Hepatocyte (in vitro differentiated cells): ENCODE data around the gene SLC1A6. TPM values are rescaled to one million over a fixed set of nuclear protein-coding genes. Genes with fewer than 3 reads are reported as not detected.

Source experiments
- DNase-seq: peaks from one replicate; pipeline ENCODE4 v3.0.0-alpha.2; 2016; ENCODE audit warnings: low spot score
- H2AFZ ChIP-seq: fragments of 200-600 bp; sonication (generic); 2 replicates; pipeline ENCODE4 v1.6.0; 2016; ENCODE audit warnings: antibody characterized with exemption, mild to moderate bottlenecking
- H3K27ac ChIP-seq: fragments of 200-600 bp; sonication (generic); 2 replicates; pipeline ENCODE4 v1.5.1; 2016; ENCODE audit warnings: mild to moderate bottlenecking
- H3K27me3 ChIP-seq: fragments of 200-600 bp; sonication (generic); 2 replicates; pipeline ENCODE4 v1.6.1; 2016
- H3K36me3 ChIP-seq: fragments of 200-600 bp; sonication (generic); replicated peaks from 2 replicates; pipeline ENCODE4 v1.5.1; 2016; ENCODE audit warnings: low read depth; ENCODE audit not compliant: insufficient read depth
- H3K4me1 ChIP-seq: fragments of 200-600 bp; sonication (generic); 2 replicates; pipeline ENCODE4 v1.5.1; 2016; ENCODE audit warnings: mild to moderate bottlenecking, moderate library complexity; ENCODE audit not compliant: insufficient read depth
- H3K4me2 ChIP-seq: fragments of 200-600 bp; sonication (generic); 2 replicates; pipeline ENCODE4 v1.6.0; 2016
- H3K4me3 ChIP-seq: fragments of 200-600 bp; sonication (generic); 2 replicates; pipeline ENCODE4 v1.5.1; 2016; ENCODE audit warnings: mild to moderate bottlenecking
- H3K79me2 ChIP-seq: fragments of 200-600 bp; sonication (generic); 2 replicates; pipeline ENCODE4 v1.6.0; 2017; ENCODE audit warnings: mild to moderate bottlenecking
- H3K9me2 ChIP-seq: fragments of 200-600 bp; sonication (generic); replicated peaks from 2 replicates; pipeline ENCODE4 v1.6.0; 2017; ENCODE audit warnings: mild to moderate bottlenecking; ENCODE audit not compliant: insufficient read depth
- H3K9me3 ChIP-seq: fragments of 200-600 bp; sonication (generic); 2 replicates; pipeline ENCODE4 v1.5.1; 2016; ENCODE audit warnings: low read depth, mild to moderate bottlenecking
- H4K20me1 ChIP-seq: fragments of 200-600 bp; sonication (generic); 2 replicates; pipeline ENCODE4 v1.6.0; 2016; ENCODE audit warnings: mild to moderate bottlenecking; ENCODE audit not compliant: insufficient read depth, poor library complexity, severe bottlenecking
- EZH2 ChIP-seq: fragments of 200-600 bp; sonication (generic); IDR thresholded peaks from 2 replicates; pipeline ENCODE4 v1.6.1; 2016; ENCODE audit warnings: antibody characterized with exemption, mild to moderate bottlenecking, borderline replicate concordance
- EZH2phosphoT487 ChIP-seq: fragments of 200-600 bp; sonication (generic); IDR thresholded peaks from one replicate; pipeline ENCODE4 v1.6.1; 2018; ENCODE audit warnings: antibody characterized with exemption, mild to moderate bottlenecking, low read depth, moderate library complexity; ENCODE audit not compliant: unreplicated experiment, severe bottlenecking
- WGBS: methylation state at CpG from one replicate; pipeline ENCODE4 v1.1.6; 2016; ENCODE audit warnings: low lambda C conversion rate; ENCODE audit errors: missing lambda C conversion rate; 5-methylcytosine and 5-hydroxymethylcytosine counted together
- polyA plus RNA-seq: library from polyadenylated mRNA; unstranded; fragments of >200 nt; fragmentation: Nextera tagmentation; extraction: Ambion mirVana; gene quantifications from 2 replicates; pipeline ENCODE4 v1.2.1, GENCODE V29; 2016
- total RNA-seq: library from RNA; depleted of rRNA; stranded (reverse); fragments of >200 nt; gene quantifications from 2 replicates; pipeline ENCODE4 v1.2.3, GENCODE V29; 2014
- TF ChIP-seq, protein P1 (sequence below): fragments of 200-600 bp; sonication (generic); IDR thresholded peaks from 2 replicates; pipeline ENCODE4 v1.5.1; 2016; ENCODE audit warnings: antibody characterized with exemption, mild to moderate bottlenecking; ENCODE audit not compliant: poor library complexity

The SLC1A6 gene
- total and polyA plus RNA-seq, 2 experiments from 2014 or later: 1.2 to 4.6 TPM

GRCh38 chr19:14933506-14933905 lies 46.2 kb downstream of the SLC1A6 start:
- WGBS: 43% methylated on average over 1 of the region's 1 CpG
- no peak for DNase-seq

DNA sequence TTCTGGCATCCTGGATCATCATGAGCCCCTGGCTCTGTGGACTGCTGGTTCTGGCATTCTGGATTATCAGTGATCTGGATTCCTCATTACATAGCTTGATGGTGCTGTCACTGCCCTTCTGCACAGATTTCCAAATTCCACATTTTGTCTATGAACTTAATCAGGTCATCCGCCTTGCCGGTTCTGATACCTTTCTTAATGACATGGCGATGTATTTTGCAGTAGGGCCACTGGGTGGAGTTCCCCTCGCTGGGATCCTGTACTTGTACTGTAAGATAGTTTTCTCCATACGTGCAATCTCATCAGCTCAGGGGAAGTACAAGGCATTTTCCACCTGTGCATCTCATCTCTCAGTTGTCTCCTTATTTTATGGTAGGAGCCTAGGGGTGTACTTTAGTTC lies 62.8 kb downstream of the SLC1A6 start:
- H3K79me2 ChIP-seq: no peaks in the 10 kb centered on the region
- no peak overlapping the region for H2AFZ ChIP-seq
- no peak overlapping the region for H3K4me3 ChIP-seq
- H3K4me2 ChIP-seq: no peak overlapping the region
- H3K9me3 ChIP-seq: no peaks in the 10 kb centered on the region
- no peaks in the 10 kb centered on the region for H4K20me1 ChIP-seq
- no peak overlapping the region for H3K27ac ChIP-seq
- no peak for DNase-seq
- no peaks in the 10 kb centered on the region for H3K27me3 ChIP-seq
- H3K36me3 ChIP-seq: no peaks in the 10 kb centered on the region
- 58% methylated on average over 5 of the region's 5 CpGs for WGBS
- H3K4me1 ChIP-seq: no peaks in the 10 kb centered on the region
- no peaks in the 10 kb centered on the region for H3K9me2 ChIP-seq
- TF ChIP-seq, protein P1, sequence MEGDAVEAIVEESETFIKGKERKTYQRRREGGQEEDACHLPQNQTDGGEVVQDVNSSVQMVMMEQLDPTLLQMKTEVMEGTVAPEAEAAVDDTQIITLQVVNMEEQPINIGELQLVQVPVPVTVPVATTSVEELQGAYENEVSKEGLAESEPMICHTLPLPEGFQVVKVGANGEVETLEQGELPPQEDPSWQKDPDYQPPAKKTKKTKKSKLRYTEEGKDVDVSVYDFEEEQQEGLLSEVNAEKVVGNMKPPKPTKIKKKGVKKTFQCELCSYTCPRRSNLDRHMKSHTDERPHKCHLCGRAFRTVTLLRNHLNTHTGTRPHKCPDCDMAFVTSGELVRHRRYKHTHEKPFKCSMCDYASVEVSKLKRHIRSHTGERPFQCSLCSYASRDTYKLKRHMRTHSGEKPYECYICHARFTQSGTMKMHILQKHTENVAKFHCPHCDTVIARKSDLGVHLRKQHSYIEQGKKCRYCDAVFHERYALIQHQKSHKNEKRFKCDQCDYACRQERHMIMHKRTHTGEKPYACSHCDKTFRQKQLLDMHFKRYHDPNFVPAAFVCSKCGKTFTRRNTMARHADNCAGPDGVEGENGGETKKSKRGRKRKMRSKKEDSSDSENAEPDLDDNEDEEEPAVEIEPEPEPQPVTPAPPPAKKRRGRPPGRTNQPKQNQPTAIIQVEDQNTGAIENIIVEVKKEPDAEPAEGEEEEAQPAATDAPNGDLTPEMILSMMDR: no peak
- TF ChIP-seq EZH2phosphoT487: no peak
- TF ChIP-seq EZH2: no peak

More at GRCh38 chr19:14933506-14933905, 46.2 kb downstream of the SLC1A6 start:
- Histone ChIP-seq H3K4me1 (no peaks in the 10 kb centered on the region), H4K20me1 (no peaks in the 10 kb centered on the region), H3K4me2 (no peak overlapping the region), H3K27me3 (no peaks in the 10 kb centered on the region), H3K9me3 (no peaks in the 10 kb centered on the region), H3K79me2 (no peaks in the 10 kb centered on the region), H3K9me2 (no peaks in the 10 kb centered on the region), H3K27ac (no peak overlapping the region), H2AFZ (no peak overlapping the region), H3K36me3 (no peaks in the 10 kb centered on the region), H3K4me3 (no peak overlapping the region)
- TF ChIP-seq EZH2: no peak
- TF ChIP-seq, protein P1: no peak
- TF ChIP-seq EZH2phosphoT487: no peak

- Histone ChIP-seq H3K27me3 (no peaks in the 10 kb centered on the region), H3K9me2 (no peaks in the 10 kb centered on the region), H3K4me2 (no peak overlapping the region), H3K4me1 (no peaks in the 10 kb centered on the region), H3K9me3 (no peaks in the 10 kb centered on the region), H4K20me1 (no peaks in the 10 kb centered on the region), H2AFZ (no peak overlapping the region), H3K27ac (no peak overlapping the region), H3K36me3 (no peaks in the 10 kb centered on the region), H3K79me2 (no peaks in the 10 kb centered on the region), H3K4me3 (no peak overlapping the region)
- whole genome bisulfite sequencing: 68% methylated on average over 6 of the region's 6 CpGs
- no peak for DNase-seq
- TF ChIP-seq, protein P1: no peak
- TF ChIP-seq EZH2phosphoT487 (no peak), EZH2 (no peak)
Measured at GRCh38 chr19:14915116-14915515, 64.5 kb downstream of the SLC1A6 start.

DNA sequence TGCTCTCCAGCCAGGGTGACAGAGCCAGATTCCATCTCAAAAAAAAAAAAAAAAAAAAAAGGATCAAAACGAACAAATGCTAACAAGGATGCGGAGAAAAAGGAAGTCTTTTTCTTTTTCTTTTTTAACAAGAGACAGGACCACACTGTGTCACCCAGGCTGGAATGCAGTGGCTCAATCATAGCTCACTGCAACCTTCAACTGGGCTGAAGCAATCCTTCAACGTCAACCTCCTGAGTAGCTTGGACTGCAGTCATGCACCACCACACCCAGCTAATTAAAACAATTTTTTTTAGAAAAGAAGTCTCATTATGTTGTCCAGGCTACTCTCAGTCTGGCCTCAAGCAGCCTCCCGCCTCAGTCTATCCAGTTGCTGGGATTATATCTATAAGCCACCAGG lies 73.0 kb downstream of the SLC1A6 start:
- Histone ChIP-seq H3K4me3 (no peak overlapping the region), H3K9me3 (no peaks in the 10 kb centered on the region), H2AFZ (no peak overlapping the region), H3K79me2 (no peaks in the 10 kb centered on the region), H3K27ac (no peak overlapping the region), H3K27me3 (no peaks in the 10 kb centered on the region), H3K9me2 (no peaks in the 10 kb centered on the region), H3K4me2 (no peak overlapping the region), H3K36me3 (no peaks in the 10 kb centered on the region), H3K4me1 (no peaks in the 10 kb centered on the region), H4K20me1 (no peaks in the 10 kb centered on the region)
- 77% methylated on average over 4 of the region's 4 CpGs for WGBS
- TF ChIP-seq EZH2 (no peak), EZH2phosphoT487 (no peak)
- TF ChIP-seq, protein P1: no peak
- no peak for DNase-seq
